Measurements from ENCODE around the gene CHIT1.

The CHIT1 gene

DNA sequence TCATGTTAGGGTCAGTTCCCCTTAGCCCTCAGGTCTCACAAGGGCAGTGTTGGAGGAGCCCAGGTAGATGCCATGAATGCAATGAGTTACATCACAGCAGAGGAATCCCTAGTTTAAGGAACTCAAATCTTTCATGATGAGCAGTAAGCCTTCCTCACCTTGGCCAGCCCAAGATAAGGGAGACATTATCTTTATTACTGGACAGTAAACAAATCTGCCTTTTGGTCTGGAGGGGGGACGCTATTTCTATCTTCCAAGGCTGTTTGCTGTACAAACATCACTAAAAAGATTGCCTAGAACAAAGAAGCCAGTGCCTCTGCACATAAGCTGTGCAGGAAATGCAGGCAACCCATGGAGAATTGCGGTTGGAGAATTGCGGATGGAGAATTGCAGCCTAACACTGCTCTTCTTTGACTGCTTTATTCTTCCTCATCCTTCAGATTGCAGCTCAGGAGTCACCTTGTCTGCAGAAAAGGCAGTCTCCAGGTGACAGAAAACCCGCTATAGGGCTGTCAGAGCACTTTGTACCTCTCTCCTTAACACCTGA is 40.7 kb downstream of the CHIT1 start:
- no peak for DNase-seq (ENCODE audit: low read depth)

DNA sequence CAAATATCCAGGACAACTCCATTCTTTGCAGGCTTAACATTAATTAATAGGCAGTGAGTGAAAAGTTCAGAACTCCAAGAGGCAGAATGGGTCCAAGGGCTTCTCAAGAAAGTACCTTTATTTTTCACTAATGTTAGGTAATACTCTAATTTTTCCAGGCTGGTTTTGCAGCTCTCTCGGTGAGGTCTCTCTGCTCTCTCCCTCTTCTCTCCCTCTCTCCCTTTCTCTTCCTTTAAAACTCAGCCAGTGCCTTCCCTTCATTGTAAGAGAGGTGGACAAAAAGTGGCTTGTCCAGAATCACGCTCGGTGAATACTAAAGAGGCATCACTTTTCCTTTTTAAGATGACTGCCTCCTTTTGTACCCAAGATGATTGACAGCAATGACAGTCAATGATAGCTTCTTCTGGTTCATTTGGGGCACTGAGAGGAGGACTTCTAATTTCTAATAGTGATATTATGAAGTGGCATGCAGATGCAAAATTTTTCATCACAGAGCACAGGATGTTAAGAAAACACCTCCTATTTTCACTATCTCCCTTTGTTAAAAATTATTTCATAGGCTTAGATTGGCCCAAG is 41.7 kb downstream of the CHIT1 start:
- DNase-seq (ENCODE audit: low read depth) = no peak

DNA sequence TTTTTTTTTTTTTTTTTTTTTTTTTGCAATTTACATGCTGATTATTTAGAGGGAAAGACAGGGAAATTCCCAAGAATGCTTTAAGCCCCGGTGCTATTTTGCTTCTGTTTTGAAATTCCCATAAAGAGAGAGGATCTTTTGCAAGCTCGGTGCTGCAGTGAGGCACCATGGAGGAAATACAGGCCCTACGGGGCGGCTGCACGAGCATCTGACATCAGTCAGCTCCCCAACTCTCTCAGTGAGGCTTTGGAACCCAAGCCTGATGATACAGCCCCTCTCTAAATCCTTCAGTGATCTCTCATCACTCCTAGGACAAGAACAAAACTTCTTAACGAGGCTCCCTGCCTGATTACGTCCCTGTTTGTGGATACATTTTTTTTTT is 42.2 kb downstream of the CHIT1 start:
- no peak for DNase-seq (ENCODE audit: low read depth)

DNA sequence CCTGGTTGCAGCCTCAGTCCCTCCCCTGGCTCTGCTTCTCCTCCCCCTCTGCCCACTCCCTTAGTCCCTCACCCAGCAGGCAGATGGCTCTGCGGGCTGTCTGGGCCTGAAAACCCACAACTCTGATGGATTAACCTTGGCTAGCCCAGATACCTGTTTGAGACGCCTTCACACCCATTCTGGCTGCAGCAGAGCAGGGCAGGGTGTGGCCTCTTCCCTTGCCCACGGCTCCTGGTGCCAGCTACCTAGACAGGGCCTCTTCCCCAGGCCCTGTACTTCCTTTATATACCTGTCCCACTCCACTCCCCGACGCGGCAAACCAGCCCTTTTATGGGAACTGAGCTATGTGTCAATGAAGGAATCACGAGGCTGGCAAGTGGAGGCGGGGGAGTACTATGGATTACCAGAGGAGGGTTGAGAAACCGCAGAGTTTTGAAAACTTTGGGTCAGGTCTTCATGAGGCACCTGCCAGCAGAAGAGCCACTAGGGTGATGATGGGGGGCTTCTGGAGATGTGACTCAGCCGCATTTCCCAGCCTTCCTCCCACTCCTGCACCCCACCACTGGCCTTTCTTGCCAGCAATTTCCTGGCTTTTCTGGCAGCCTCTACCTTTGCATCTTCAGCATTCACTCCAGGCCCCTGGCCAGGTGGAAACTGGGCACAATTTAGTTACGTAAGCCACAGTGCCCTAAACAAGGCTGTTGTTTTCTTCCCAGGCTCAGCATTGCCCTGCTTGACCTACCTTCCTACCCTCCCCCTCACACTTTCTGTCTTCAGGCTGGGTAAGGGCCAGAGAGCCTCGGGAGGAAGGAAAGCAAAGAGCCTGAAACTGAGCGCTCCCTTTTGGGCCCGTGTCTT is 42.8 kb downstream of the CHIT1 start, which contains the start of gene CHI3L1:
TSS of gene CHI3L1 (minus strand) at position 259 of the 858 bp plus-strand sequence. CDS start at position 178, 81 bp downstream.
- DNase-seq (ENCODE audit: low read depth) = no peak

DNA sequence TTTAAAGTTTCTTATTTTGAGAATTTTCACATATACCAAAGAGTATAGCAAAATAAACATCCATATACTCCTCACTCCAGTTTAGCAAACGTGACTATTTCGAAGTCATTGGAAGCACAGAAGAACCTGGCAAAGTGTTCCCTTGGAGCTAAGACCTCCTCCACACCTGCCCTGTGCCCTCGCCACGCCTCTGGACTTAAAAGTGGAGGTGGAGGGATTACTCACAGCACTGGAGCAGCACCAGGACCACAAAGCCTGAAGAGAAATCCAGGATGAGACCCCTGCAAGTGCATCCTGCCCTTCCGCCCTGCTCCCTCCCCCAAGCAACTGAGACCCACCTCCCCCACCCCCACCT is 43.4 kb downstream of the CHIT1 start:
- DNase-seq (ENCODE audit: low read depth) = no peak

DNA sequence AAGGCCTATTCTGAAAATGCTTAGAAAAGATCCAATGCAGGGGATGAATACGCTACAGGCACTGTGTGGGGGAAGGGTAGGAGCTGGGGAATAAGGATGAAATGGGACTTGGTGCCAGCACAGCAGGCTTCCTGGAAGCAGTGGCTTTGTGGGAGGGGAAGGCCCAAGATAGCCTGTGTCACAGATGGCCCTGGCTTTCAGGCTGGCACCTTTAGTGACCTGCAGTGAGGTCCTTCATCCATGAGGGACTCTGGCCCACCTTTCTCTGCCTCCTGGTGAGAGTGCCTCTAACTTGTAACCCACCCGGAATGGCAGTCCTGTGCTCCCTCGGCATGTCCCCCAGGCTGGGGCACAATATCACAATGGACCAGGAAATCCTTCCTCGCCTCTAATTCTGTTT is 43.9 kb downstream of the CHIT1 start:
- DNase-seq (ENCODE audit: low read depth) = no peak

DNA sequence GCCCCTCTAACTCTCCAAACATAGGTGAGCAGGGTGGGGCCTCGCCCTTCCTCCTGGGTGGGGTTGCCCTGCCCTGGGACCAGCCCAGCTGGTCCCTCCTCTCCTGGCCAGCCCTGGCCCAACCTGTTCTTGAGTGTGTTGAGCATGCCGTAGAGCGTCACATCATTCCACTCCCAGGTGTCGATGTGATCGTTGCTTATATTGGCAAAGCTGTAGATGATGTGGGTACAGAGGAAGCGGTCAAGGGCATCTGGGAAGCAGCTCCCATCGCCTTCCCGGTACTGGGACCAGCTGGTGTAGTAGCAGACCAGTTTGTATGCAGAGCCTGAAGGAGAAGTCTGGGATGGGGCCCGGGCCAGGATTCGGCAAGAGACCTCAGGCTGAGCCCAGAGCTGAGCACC is 44.4 kb downstream of the CHIT1 start:
- no peak for DNase-seq (ENCODE audit: low read depth)

DNA sequence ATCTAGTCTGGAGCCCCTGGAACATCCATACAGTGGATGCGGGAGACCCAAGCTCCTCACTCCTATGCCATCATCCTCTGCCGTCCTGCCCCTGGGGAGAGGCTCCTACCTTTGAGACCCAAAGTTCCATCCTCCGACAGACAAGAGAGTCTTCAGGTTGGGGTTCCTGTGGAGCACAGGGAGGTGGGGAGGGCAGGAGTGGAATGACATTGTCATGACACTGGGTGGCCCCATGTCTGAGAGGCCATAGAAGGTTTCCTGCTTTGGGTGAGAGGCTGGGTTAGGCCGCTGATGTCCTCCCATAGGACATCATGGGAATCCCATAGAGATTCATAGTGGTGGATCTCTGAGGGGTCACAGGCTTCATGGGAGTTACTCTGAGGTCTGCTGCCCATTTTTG is 45.0 kb downstream of the CHIT1 start:
- no peak for DNase-seq (ENCODE audit: low read depth)

DNA sequence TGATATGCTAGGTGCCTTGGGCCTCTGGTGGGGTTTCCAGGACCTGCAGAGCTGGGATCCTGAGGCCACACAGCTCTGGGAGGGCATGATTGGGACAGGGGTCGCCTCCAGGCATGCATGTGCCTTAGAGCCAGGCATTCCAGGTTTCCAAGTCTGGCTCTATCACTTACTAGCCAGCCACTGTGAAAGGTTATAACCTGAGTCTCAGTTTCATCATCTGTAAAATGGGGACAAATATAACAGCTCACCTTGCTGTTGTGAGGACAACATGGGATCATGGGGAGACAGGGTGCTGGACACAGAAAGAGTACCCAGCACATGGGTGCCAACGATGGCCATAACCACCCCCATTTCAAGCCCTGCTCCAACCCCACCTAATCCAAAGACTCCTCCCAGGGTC is 45.6 kb downstream of the CHIT1 start:
- DNase-seq (ENCODE audit: low read depth) = no peak

DNA sequence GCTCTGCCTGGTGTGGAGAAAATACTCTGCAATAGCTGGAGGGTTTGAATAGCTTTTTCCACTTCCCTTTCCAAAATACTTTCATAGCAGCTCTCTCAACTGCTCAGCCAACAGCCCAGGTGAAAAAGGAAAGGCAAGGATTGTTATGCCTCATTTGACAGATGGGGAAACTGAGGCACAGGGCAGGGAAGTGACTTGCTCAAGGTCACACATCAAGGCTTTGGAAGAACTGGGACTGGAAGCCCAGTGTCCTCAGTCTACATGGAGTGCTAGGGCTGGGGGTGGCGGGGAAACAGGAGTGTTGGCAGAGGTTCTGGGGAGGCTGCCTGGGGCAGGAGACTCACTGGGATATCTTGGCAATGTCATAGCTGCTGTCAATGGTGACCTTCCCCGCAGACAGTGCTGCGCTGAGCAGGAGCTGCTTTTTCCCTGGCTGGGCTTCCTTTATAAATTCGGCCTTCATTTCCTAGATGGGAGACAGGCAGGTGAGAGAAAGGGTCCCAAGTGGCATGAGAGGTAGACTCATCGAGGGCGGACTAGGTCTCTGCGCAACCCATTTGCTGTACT is 47.0 kb downstream of the CHIT1 start:
- no peak for DNase-seq (ENCODE audit: low read depth)

DNA sequence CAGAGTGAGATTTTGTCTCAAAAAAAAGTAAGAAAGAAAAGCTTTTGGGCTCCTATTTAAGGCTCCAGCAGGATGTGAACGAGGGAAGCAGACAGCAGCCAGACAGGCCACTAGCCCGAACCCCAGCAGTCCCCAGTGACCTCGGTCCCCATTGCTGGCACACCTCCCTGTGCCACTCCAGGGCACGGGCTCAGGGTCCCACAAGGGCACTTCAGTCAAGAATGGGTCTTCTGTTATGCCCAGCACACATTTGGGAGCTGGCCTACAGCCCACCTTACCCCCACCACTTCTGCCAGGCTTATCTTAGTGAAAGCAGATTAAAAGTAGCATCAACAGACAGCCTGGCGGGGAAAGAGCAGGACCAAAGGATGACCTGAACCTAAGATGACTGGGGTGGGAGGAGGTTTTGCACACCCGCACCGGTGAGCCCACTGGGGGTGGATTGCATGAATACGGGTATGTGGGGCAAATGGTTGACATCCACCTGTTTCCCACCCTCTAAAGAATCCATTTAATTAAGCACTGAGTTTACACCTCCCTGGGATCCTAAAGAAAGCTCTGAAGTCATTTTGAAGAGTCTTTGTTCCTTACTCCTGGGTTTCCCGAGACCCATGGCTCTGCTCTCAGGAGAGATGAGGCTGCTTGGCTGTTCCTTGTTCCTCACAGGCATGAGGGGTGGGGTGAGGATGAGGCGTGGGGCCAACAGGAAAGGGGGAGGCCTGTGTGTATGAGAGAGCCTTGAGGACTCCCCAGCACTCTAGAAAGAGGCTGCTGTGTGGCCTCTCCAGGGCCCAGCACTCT is 47.7 kb downstream of the CHIT1 start:
- DNase-seq (ENCODE audit: low read depth) = no peak

DNA sequence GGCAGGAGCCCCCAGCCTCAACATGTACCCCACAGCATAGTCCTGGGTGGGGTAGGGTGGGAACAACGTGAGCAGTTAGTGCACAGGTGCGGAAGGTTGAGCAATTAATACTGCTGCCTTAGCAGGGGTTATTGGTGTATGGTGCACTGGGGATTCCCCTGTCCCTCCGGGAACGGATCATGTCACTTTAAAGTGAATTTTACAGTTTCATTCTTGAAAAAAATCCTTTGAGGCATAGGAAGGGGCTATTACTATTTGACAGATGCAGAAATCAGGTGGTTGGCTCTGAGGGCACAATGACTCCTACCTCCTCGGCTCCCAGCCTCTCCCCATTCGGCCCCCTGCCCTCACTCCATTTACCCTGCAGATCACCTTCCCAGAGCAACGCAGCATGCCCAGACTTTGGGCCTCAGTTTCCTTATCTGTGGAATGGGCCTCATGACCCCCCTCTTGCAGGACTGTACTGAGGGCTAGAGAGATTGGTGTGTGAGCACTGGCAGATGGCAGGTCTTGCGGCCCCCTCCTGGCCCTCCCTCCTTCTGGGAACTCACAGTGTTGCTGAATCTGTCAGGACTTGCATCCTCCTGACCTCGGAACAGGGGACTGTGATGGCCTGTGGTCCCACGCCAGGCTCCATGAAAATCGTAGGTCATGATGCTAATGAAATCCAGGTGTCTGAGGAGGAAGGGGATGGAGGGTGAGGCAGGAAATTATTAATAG is 48.7 kb downstream of the CHIT1 start:
- DNase-seq (ENCODE audit: low read depth) = no peak

DNA sequence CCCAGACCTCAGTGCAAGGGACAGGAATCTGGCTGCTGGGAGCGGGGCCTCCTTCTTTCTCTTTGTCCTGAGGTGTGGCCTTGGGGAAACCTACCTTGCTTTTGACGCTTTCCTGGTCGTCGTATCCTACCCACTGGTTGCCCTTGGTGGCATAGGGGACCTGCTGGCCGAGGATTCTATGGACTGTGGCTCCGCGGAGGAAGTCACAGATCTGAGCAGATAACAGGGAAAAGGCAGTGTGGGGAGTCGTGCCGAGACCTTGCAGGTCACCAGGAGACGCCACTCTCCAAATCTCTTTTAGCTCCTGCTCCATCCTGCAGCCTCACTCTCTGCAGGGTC is 49.8 kb downstream of the CHIT1 start:
- DNase-seq (ENCODE audit: low read depth) = no peak

DNA sequence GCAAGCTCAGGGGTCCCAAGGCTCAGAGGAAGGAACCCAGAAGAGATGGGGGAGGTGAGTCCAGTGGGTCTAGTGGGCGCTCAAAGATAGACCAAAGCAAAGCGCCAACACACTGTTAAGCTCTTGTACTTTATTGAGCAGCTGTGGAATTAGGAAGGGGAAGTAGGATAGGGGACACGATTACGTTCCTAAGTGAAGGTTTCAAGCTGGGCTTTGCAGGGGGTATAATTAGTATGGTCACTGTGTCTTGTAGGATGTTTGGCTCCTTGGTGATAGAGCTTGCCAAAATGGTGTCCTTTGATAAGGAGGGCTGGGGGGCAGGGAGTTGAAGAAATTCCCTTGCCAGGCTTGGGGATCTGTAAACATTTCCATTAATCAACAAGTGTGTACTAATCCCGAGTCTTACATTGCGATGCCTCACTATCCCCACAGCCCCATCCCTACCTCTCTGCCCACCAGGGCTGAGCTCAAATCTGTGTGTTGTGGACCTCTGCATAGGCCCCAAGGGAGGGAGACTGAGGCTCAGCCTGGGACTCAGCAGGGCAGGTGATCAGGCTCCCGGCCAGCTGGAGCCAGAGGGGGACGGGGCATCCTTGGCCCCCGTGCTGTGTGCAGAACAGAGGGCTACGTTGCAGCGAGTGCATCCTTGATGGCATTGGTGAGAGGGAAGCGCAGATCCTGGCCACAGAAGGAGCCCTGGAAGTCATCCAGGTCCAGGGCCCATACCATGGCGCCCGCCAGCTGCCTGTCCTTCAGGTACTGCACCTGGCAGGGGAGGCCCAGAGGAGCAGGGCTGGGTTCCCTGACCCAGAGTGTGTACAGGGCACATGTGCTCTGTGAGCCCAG is 50.4 kb downstream of the CHIT1 start:
- no peak for DNase-seq (ENCODE audit: low read depth)

DNA sequence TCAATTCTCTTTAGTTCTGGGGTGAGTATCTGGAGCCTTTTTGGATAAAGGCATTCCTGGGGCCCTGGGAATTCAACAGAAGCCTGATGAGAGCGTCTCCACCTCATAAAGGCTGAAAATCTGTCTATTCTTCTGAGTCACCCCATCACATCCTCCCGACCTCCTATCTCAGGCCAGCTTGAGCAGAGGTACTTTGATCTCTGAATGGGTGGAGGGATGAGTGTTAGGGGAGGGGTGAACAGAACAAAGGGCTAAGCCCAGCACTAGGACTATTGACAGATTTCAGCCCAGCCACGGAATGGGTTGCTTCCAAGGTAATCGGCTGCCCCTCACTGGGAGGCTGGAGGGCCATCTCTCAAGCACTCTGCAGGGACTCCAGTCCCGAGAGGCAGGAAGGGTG is 51.4 kb downstream of the CHIT1 start:
- no peak for DNase-seq (ENCODE audit: low read depth)

DNA sequence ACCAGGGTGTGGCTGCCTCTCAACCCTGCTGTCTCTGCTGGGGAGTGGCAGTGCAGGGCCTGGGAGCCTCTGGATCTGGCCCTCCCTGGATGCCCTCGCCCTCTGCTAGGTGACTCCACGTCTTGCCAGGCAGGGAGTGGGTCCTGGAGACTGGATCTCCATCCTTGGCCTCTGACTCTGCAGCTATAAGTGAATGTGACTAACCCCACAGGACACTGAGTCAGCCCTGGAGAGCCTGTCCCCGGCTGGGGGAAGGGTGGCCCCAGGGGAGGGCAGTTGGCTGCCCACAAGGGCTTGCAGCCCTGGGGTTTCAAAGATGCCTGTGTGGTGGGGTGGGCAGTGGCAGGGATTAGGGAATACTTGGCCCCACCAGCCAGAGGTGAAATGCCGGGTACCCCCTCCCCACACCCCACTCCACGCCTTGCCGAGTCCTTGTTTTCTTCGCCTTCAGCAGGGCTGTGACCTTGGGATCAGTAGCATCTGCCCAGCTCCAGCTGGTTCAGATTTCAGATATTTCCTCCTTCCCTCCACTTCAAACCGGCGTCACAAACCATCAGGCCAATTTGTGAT is 51.9 kb downstream of the CHIT1 start:
- DNase-seq (ENCODE audit: low read depth) = no peak

DNA sequence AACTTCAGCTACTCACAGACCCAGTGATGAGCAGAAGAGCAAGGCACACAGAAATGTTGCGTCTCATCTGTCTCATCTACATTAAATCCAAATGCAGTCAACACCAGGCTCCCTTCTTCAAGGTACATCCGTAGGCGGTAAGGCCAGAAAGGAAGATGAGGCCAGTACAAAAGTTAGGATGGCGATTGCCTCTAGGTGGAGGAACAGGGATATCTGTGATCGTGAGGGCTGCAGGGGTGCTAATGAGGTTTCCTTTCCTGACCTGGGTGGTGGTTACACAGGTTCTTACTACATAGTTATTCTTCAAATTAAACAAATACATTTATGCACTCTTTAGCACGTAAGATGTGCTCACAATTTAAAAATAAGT is 52.5 kb downstream of the CHIT1 start:
- DNase-seq (ENCODE audit: low read depth) = no peak

DNA sequence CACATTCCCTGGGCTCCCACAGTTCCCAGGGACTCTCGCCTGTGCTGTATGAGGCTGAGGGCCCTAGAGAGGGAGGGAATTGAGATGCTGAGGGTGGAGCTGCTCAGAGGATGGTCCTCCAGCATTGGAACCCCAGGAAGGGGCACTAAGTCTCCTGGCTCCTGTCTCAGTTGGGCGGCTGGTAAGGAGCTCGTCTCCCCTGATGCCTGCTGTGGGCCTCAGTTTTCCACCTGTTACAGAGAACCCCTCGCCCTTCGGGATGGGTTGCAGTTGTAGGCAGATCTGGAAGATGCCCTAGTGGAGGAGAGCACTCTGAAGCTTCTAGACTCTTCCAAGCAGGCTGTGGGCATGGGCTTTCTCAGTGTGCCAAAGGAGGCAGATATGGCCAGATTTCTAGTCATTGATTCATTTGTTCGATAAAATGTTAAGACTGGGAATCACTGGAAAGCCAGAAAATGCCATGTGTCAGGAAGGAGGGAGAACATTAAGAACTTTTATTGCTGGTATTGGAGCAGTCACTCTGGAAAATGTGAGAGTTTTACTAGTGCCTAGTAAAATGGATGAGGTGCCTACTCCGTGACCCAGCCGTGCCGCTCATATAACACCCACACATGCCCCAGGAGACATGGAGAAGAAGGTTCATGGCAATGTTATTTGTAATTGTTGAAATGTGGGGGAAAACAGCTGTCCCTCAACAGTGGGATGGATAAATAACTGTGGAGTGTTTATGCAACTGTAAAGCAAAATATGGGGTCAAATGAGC is 53.0 kb downstream of the CHIT1 start:
- DNase-seq (ENCODE audit: low read depth) = no peak

DNA sequence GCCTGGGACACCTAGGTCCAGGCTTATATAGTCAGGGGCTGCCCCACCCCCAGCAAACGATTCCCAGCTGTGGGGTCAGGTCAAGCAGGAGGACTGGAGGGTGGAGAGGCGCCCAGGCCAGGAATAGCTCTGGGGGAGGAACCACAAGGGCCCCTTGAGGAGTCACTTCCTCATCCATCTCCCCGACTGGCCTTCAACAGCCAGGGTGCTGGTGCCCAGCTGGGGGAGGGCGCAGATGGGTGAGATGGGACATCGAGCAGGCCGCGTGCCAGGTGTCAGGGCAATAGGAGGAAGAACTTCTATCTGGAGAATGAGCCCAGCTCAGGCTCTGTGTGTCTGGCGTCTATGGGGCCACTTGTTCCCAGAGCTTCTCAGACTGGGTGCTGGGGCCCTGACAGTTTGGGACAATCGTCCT is 53.6 kb downstream of the CHIT1 start:
- DNase-seq (ENCODE audit: low read depth) = no peak
